ENCODE measurements around the gene FAM20A. TPM values are rescaled to one million over a fixed set of nuclear protein-coding genes. Genes with fewer than 3 reads are reported as not detected.

The FAM20A gene
- total RNA-seq, 5 donors from 2014 or later (not counting 1 experiment from before 2014, with no cell fraction given) = 0.16 to 0.38 (median 0.35) TPM; not detected in 2

GRCh38 chr17:68576137-68576536 lies 25.0 kb downstream of the FAM20A start:
- H3K27ac Mint-ChIP-seq = no peak overlapping the region
- CTCF ChIA-PET = no interaction called here
- peaks cover 4% of the 10 kb centered on the region for H3K36me3 Mint-ChIP-seq

GRCh38 chr17:68573338-68573737 lies 27.8 kb downstream of the FAM20A start:
- Mint-ChIP-seq H3K4me3 (no peak overlapping the region), H3K36me3 (no peaks in the 10 kb centered on the region), H3K27ac (no peak overlapping the region), H3K27me3 (peaks cover 0 to 2% of the 10 kb centered on the region in 2 donors), H3K4me1 (no peaks in the 10 kb centered on the region), H3K9me3 (no peaks in the 10 kb centered on the region)
- Histone ChIP-seq H3K4me1 (ENCODE audit: control insufficient read depth in 1 of 2, extremely low read depth in 1 of 2, insufficient read depth in 2 of 2, low read length in 2 of 2) (no peaks in the 10 kb centered on the region), H3K4me3 (ENCODE audit: control insufficient read depth in 1 of 2, extremely low read depth in 1 of 2, low read length in 1 of 2) (no peak overlapping the region), H3K9me3 (no peaks in the 10 kb centered on the region), H3K27ac (ENCODE audit: low read length) (no peak overlapping the region), H3K27me3 (replicated peaks in 1 of 2; ENCODE audit: control insufficient read depth in 2 of 2, extremely low read depth in 1 of 2, insufficient read depth in 2 of 2, low read length in 1 of 2) (peaks cover 0 to 3% of the 10 kb centered on the region in 2 experiments), H3K36me3 (ENCODE audit: control insufficient read depth in 2 of 2, extremely low read depth in 1 of 2, insufficient read depth in 1 of 2, low read length in 1 of 2) (no peaks in the 10 kb centered on the region)
- POLR2A ChIA-PET = no interaction called here
- CTCF ChIA-PET = no interaction called here
- no CpG with 5 or more reads among the region's 1 CpG for WGBS (ENCODE audit: insufficient coverage)
- DNase-seq (no peak), ATAC-seq (replicated peaks in 1 of 4) (no peak)

More at GRCh38 chr17:68576137-68576536, 25.0 kb downstream of the FAM20A start:
- Histone ChIP-seq H3K9me3 (no peaks in the 10 kb centered on the region), H3K4me3 (ENCODE audit: control insufficient read depth in 1 of 2, extremely low read depth in 1 of 2, low read length in 1 of 2) (no peak overlapping the region), H3K27me3 (replicated peaks in 1 of 2; ENCODE audit: control insufficient read depth in 2 of 2, extremely low read depth in 1 of 2, insufficient read depth in 2 of 2, low read length in 1 of 2) (peaks cover 0 to 3% of the 10 kb centered on the region in 2 experiments), H3K27ac (ENCODE audit: low read length) (no peak overlapping the region), H3K36me3 (ENCODE audit: control insufficient read depth in 2 of 2, extremely low read depth in 1 of 2, insufficient read depth in 1 of 2, low read length in 1 of 2) (no peaks in the 10 kb centered on the region), H3K4me1 (ENCODE audit: control insufficient read depth in 1 of 2, extremely low read depth in 1 of 2, insufficient read depth in 2 of 2, low read length in 2 of 2) (no peaks in the 10 kb centered on the region)
- ATAC-seq (replicated peaks in 1 of 4) = no peak
- WGBS (ENCODE audit: insufficient coverage) = 100% methylated on average over 2 of the region's 2 CpGs
- DNase-seq = no peak
- Mint-ChIP-seq H3K9me3 (no peaks in the 10 kb centered on the region), H3K4me1 (no peaks in the 10 kb centered on the region), H3K4me3 (no peak overlapping the region), H3K27me3 (peaks cover 0 to 8% of the 10 kb centered on the region in 2 donors)
- POLR2A ChIA-PET = no interaction called here

DNA sequence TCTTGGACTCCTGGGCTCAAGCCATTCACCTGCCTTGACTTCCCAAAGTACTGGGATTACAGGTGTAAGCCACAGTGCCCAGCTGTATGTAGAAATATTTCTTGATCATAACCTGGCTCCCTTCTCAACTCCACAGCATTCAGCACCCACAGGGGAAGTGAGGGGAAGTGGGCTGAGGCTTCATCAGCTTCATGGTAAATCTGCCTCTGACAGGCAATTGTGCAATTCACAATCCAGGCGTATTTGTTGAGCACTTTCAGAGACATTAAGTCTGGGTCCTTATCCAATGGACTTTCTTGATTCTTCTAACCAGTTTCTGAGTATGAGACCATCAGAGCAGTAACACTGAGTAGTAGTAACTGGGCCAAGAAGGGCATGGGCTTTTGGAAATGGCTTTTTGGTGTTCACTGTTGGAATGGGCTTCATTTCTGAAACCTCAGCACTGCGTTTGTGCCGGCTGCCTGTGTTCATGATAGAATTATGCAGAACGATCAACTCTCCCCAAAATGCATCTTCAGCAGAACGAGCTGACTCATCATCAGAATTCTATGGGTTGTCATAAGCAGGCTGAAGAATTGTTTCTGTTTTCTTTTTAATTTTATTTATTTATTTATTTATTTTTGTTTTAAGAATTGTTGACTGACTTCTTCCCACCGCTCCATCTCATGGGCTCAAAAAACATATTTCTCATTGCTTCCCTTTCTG lies 28.9 kb downstream of the FAM20A start:
- Mint-ChIP-seq H3K27ac (no peak overlapping the region), H3K27me3 (peaks cover 0 to 2% of the 10 kb centered on the region in 2 donors), H3K4me3 (no peak overlapping the region), H3K4me1 (no peaks in the 10 kb centered on the region), H3K9me3 (no peaks in the 10 kb centered on the region), H3K36me3 (no peaks in the 10 kb centered on the region)
- Histone ChIP-seq H3K4me3 (ENCODE audit: control insufficient read depth in 1 of 2, extremely low read depth in 1 of 2, low read length in 1 of 2) (no peak overlapping the region), H3K4me1 (ENCODE audit: control insufficient read depth in 1 of 2, extremely low read depth in 1 of 2, insufficient read depth in 2 of 2, low read length in 2 of 2) (no peaks in the 10 kb centered on the region), H3K36me3 (ENCODE audit: control insufficient read depth in 2 of 2, extremely low read depth in 1 of 2, insufficient read depth in 1 of 2, low read length in 1 of 2) (no peaks in the 10 kb centered on the region), H3K27me3 (replicated peaks in 1 of 2; ENCODE audit: control insufficient read depth in 2 of 2, extremely low read depth in 1 of 2, insufficient read depth in 2 of 2, low read length in 1 of 2) (peaks cover 0 to 3% of the 10 kb centered on the region in 2 experiments), H3K9me3 (no peaks in the 10 kb centered on the region), H3K27ac (ENCODE audit: low read length) (no peak overlapping the region)
- WGBS (ENCODE audit: insufficient coverage) = 80% methylated on average over 2 of the region's 6 CpGs
- ATAC-seq (replicated peaks in 1 of 4) (no peak), DNase-seq (no peak)
- ChIA-PET POLR2A (no interaction called here), CTCF (no interaction called here)

DNA sequence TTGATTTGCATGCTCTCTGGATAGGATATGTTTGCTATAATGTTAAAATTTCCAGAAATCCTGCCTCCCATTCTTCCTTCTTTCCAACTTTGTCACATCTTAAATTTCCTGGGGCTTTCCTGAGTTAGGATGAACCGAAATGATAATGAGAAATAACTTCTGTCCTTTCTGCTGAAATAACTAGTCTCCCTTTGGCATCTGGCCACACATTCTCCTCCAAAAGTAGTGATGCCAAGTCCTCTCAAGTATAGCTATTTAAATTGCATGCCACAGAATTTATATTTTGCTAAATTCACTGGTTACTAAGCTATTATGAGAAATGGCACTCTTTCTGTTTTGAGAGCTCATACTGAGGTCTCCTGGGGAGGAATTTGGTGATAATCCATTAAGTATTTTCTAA lies 30.6 kb downstream of the FAM20A start:
- CTCF ChIA-PET = no interaction called here
- no peaks in the 10 kb centered on the region for H3K27me3 ChIP-seq (replicated peaks in 1 of 2; ENCODE audit: control insufficient read depth in 2 of 2, extremely low read depth in 1 of 2, insufficient read depth in 2 of 2, low read length in 1 of 2)

DNA sequence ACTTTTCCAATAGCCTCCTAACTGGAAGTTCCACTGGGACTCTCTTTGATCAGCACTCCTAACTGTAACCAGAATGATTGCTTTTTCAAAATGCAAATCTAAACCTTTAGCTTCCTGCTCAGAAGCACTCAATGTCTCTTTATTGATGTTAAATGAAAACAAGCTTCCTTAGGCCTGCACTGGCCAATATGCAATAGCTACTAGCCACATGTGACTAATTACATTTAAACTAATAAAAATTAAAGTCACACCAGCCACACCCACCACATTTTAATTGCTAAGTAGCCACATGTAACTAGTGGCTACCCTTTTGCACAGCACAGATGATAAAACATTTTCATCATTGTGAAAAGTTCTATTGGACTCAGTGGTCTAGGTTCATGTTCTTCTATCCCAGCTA lies 31.8 kb downstream of the FAM20A start:
- Histone ChIP-seq H3K27ac (ENCODE audit: low read length) (no peak overlapping the region), H3K9me3 (no peaks in the 10 kb centered on the region), H3K27me3 (replicated peaks in 1 of 2; ENCODE audit: control insufficient read depth in 2 of 2, extremely low read depth in 1 of 2, insufficient read depth in 2 of 2, low read length in 1 of 2) (peaks cover 0 to 4% of the 10 kb centered on the region in 2 experiments), H3K4me1 (ENCODE audit: control insufficient read depth in 1 of 2, extremely low read depth in 1 of 2, insufficient read depth in 2 of 2, low read length in 2 of 2) (no peaks in the 10 kb centered on the region), H3K4me3 (ENCODE audit: control insufficient read depth in 1 of 2, extremely low read depth in 1 of 2, low read length in 1 of 2) (no peak overlapping the region), H3K36me3 (ENCODE audit: control insufficient read depth in 2 of 2, extremely low read depth in 1 of 2, insufficient read depth in 1 of 2, low read length in 1 of 2) (no peaks in the 10 kb centered on the region)
- no peak overlapping the region for H3K4me3 Mint-ChIP-seq
- ChIA-PET CTCF (no interaction called here), POLR2A (no interaction called here)
- no peak overlapping the region for H3K27ac Mint-ChIP-seq
- peaks cover 4 to 8% of the 10 kb centered on the region in 2 donors for H3K27me3 Mint-ChIP-seq
- ATAC-seq (replicated peaks in 1 of 4) (no peak), DNase-seq (no peak)
- no peaks in the 10 kb centered on the region for H3K4me1 Mint-ChIP-seq
- no peaks in the 10 kb centered on the region for H3K9me3 Mint-ChIP-seq
- no peaks in the 10 kb centered on the region for H3K36me3 Mint-ChIP-seq

More for the DNA sequence above, 30.6 kb downstream of the FAM20A start:
- POLR2A ChIA-PET = no interaction called here
- Mint-ChIP-seq H3K9me3 (no peaks in the 10 kb centered on the region), H3K4me1 (no peaks in the 10 kb centered on the region), H3K36me3 (no peaks in the 10 kb centered on the region), H3K4me3 (no peak overlapping the region), H3K27ac (no peak overlapping the region), H3K27me3 (peaks cover 3 to 8% of the 10 kb centered on the region in 2 donors)
- ATAC-seq (replicated peaks in 1 of 4) (no peak), DNase-seq (no peak)
- Histone ChIP-seq H3K27ac (ENCODE audit: low read length) (no peak overlapping the region), H3K4me3 (ENCODE audit: control insufficient read depth in 1 of 2, extremely low read depth in 1 of 2, low read length in 1 of 2) (no peak overlapping the region), H3K4me1 (ENCODE audit: control insufficient read depth in 1 of 2, extremely low read depth in 1 of 2, insufficient read depth in 2 of 2, low read length in 2 of 2) (no peaks in the 10 kb centered on the region), H3K36me3 (ENCODE audit: control insufficient read depth in 2 of 2, extremely low read depth in 1 of 2, insufficient read depth in 1 of 2, low read length in 1 of 2) (no peaks in the 10 kb centered on the region), H3K9me3 (no peaks in the 10 kb centered on the region)
- no CpG with 5 or more reads among the region's 1 CpG for WGBS (ENCODE audit: insufficient coverage)

- no peaks in the 10 kb centered on the region for H3K4me1 ChIP-seq (ENCODE audit: control insufficient read depth in 1 of 2, extremely low read depth in 1 of 2, insufficient read depth in 2 of 2, low read length in 2 of 2)
- ATAC-seq (replicated peaks in 1 of 4) = no peak
- peaks cover 4 to 8% of the 10 kb centered on the region in 2 donors for H3K27me3 Mint-ChIP-seq
- ChIA-PET CTCF (no interaction called here), POLR2A (no interaction called here)
- no peaks in the 10 kb centered on the region for H3K36me3 ChIP-seq (ENCODE audit: control insufficient read depth in 2 of 2, extremely low read depth in 1 of 2, insufficient read depth in 1 of 2, low read length in 1 of 2)
- H3K27ac ChIP-seq (ENCODE audit: low read length) = no peak overlapping the region
- no peaks in the 10 kb centered on the region for H3K36me3 Mint-ChIP-seq
- no CpG with 5 or more reads among the region's 2 CpGs for WGBS (ENCODE audit: insufficient coverage)
- no peak overlapping the region for H3K4me3 Mint-ChIP-seq
- no peaks in the 10 kb centered on the region for H3K9me3 ChIP-seq
- H3K27me3 ChIP-seq (replicated peaks in 1 of 2; ENCODE audit: control insufficient read depth in 2 of 2, extremely low read depth in 1 of 2, insufficient read depth in 2 of 2, low read length in 1 of 2) = peaks cover 0 to 4% of the 10 kb centered on the region in 2 experiments
- H3K27ac Mint-ChIP-seq = no peak overlapping the region
- no peaks in the 10 kb centered on the region for H3K4me1 Mint-ChIP-seq
- no peak overlapping the region for H3K4me3 ChIP-seq (ENCODE audit: control insufficient read depth in 1 of 2, extremely low read depth in 1 of 2, low read length in 1 of 2)
- H3K9me3 Mint-ChIP-seq = no peaks in the 10 kb centered on the region
- no peak for DNase-seq
These were observed 32.6 kb downstream of the FAM20A start for GRCh38 chr17:68568581-68568980.

- no peaks in the 10 kb centered on the region for H3K4me1 Mint-ChIP-seq
- ATAC-seq (replicated peaks in 1 of 4) (no peak), DNase-seq (no peak)
- no peaks in the 10 kb centered on the region for H3K36me3 ChIP-seq (ENCODE audit: control insufficient read depth in 2 of 2, extremely low read depth in 1 of 2, insufficient read depth in 1 of 2, low read length in 1 of 2)
- ChIA-PET POLR2A (no interaction called here), CTCF (no interaction called here)
- H3K27ac ChIP-seq (ENCODE audit: low read length) = no peak overlapping the region
- no peaks in the 10 kb centered on the region for H3K4me1 ChIP-seq (ENCODE audit: control insufficient read depth in 1 of 2, extremely low read depth in 1 of 2, insufficient read depth in 2 of 2, low read length in 2 of 2)
- no peaks in the 10 kb centered on the region for H3K9me3 ChIP-seq
- H3K4me3 ChIP-seq (ENCODE audit: control insufficient read depth in 1 of 2, extremely low read depth in 1 of 2, low read length in 1 of 2) = no peak overlapping the region
- H3K4me3 Mint-ChIP-seq = no peak overlapping the region
- no peak overlapping the region for H3K27ac Mint-ChIP-seq
- 82% methylated on average over 3 of the region's 8 CpGs for WGBS (ENCODE audit: insufficient coverage)
- H3K27me3 Mint-ChIP-seq = peaks cover 4 to 8% of the 10 kb centered on the region in 2 donors
- no peaks in the 10 kb centered on the region for H3K9me3 Mint-ChIP-seq
- peaks cover 0 to 4% of the 10 kb centered on the region in 2 experiments for H3K27me3 ChIP-seq (replicated peaks in 1 of 2; ENCODE audit: control insufficient read depth in 2 of 2, extremely low read depth in 1 of 2, insufficient read depth in 2 of 2, low read length in 1 of 2)
- H3K36me3 Mint-ChIP-seq = no peaks in the 10 kb centered on the region
These were observed 33.6 kb downstream of the FAM20A start for GRCh38 chr17:68567581-68567980.
